HG02610 (cell line): ENCODE measurements around the gene ATP10D.
"Not testable (repeated sequence)": the region's sequence is repeated elsewhere in the genome, so short reads cannot be mapped to it uniquely, and the experiment has no call there.

Source experiments
- ATAC-seq: cut with Tn5 transposase; IDR thresholded peaks from one replicate; pipeline ENCODE4 v1.9.1; 2021; ENCODE audit warnings: mild to moderate bottlenecking, moderate library complexity; ENCODE audit not compliant: unreplicated experiment

ATP10D gene

GRCh38 chr4:47486727-47487126 is 1.7 kb downstream of the ATP10D start:
- ATAC-seq, result not testable (repeated sequence)

- no peak for ATAC-seq
Measured at GRCh38 chr4:47488706-47489105, 3.6 kb downstream of the ATP10D start.

DNA sequence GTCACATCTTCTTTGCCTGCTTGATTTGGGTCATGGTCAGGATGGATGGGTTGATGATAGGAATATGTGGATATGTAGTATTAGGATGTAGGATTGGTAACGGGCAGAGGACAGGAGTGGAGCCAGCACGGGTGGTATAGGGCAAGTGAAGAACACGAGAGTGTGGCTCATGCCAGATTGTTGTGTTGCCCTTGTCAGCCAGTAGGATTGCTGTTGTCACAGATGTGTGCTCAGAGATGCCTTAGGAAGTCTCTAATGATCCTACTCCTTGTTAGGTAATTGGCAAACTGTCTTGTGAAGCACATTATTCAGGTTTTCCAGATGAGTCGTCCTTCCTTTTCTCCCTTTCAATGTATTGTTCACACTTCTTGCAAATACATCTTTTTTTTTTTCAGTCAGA is 5.5 kb downstream of the ATP10D start:
- peak; percentile 45 for ATAC-seq

GRCh38 chr4:47493238-47494123 is 8.4 kb downstream of the ATP10D start:
- peak; percentile 78 for ATAC-seq

GRCh38 chr4:47494124-47494430 is 9.0 kb downstream of the ATP10D start:
- ATAC-seq, result peak; percentile 29

- ATAC-seq, result peak; percentile 70
Measured at GRCh38 chr4:47498899-47499298, 13.8 kb downstream of the ATP10D start.

DNA sequence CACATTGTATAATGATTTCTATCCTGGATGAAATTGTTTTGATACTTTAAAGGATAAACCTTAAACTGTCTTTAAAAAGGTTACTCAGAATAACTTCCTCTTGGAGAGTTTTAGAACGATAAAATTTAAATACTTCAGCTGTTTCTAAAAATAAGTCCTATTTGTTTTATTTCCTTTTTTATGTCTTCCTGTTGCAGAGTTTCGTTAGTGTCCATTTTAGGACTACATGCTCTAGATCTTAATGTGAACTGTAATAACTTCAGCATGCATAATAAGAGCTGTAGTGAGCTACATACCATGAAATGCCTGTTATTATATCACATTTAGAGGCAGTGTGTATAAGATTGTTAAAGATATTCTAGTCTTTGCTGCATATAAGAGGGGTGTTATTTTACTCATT is 14.6 kb downstream of the ATP10D start:
- peak; percentile 29 for ATAC-seq

DNA sequence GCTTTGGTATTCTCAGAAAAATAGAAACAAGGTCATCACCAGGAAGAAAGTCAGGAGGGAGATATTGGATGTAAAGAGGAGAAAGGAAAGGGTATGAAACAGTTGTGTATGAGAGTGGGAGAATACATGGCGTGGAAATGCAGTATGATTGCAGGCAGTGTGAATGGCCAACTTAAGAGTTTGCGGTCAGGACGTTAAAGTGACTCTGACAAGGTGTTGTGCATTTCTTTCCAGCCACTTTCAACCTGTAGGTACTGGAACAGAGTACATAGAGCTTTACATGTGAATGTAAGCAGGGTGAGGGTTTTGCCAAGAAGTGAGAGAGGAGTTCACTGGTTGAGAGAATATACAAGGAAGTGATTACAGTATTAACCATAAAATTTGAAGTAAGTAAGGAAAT is 15.7 kb downstream of the ATP10D start:
- no peak for ATAC-seq

GRCh38 chr4:47505147-47505546 is 20.1 kb downstream of the ATP10D start:
- ATAC-seq, result no peak

GRCh38 chr4:47505666-47506065 is 20.6 kb downstream of the ATP10D start:
- no peak for ATAC-seq

DNA sequence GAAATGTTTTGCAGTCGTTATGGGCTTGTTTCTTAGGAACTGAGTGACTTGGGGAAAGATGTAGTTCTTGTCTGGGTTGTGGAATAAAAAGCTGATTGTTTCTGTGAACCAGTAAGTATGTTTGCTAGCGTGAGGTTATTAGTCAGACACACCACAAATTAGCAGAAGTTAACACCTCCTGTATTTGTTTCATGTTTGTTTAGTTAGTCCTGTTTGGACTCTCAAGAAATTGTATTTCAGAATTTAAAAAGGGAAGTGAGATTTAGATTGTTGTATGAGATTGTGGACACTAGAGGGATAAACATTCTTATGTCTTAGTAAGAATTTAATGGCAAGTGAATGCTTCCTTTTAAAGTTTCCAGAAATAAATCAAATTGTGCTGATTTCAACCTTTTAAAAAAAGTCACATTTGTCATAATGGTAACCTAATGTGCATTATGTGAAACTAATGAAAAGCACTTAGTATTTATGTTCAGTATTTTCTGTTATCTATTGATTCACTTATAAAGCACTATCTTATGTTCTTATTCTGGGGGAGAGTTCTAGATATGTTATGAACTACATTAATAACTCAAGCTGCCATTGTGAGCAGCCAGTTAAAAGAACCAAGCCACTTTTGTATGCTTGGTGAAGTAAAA is 25.6 kb downstream of the ATP10D start:
- peak; percentile 97 for ATAC-seq

DNA sequence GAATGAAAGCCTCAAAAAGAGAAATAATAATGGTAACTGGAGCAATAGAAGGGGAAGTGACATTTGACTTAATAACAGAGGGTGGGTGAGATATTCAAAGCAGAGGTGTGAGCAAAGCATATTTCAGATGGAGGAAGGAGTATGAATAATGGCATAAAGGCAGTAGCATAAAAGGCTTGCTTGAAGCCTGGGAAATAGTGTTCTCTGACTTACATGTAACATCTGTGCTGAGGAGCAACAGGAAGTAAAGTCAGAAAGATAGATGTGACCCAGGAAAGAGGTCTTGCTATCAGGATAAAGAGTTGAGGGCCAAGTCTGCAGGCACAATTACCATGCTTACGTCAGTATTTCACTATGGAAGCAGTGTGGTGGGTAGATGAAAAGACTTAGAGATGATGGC is 28.4 kb downstream of the ATP10D start:
- ATAC-seq, result no peak

- peak; percentile 100 for ATAC-seq
Measured at GRCh38 chr4:47519239-47519883, 34.3 kb downstream of the ATP10D start.

- no peak for ATAC-seq
Measured at GRCh38 chr4:47525154-47525819, 40.2 kb downstream of the ATP10D start.

DNA sequence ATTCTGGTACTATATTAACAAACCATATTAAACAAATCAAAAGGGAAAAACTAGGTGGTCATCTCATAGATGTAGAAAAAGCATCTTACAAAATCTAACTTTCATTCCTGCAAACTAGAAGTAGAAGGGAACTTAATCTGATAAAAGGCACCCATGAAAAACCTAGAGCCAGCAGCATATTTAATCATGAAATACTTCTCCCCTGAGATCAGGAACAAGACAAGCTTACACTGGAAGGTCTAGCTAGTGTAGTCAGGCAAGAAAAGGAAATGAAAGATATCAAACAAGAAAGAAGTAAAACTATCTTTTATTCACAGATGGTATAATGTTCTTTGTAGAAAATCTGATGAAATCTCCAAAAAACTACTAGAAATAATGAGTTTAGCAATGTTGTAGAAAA is 41.2 kb downstream of the ATP10D start:
- ATAC-seq, result no peak

GRCh38 chr4:47528646-47529045 is 43.6 kb downstream of the ATP10D start:
- not testable (repeated sequence) for ATAC-seq

DNA sequence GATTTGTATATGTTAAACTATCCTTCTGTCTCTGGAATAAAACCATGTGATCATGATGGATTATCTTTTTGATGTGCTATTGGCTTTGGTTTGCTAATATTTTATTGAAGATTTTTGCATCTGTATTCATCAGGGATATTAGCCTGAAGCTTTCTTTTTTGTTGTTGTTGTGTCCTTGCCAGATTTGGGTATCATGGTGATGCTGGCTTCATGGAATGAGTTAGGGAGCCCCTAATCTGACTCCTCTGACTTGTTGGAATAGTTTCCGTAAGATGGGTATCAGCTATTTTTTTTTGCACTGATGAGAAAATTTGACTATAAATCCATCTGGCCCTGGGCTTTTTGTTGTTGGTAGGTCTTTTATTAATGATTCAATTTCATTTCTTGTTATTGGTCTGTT is 45.7 kb downstream of the ATP10D start:
- no peak for ATAC-seq

DNA sequence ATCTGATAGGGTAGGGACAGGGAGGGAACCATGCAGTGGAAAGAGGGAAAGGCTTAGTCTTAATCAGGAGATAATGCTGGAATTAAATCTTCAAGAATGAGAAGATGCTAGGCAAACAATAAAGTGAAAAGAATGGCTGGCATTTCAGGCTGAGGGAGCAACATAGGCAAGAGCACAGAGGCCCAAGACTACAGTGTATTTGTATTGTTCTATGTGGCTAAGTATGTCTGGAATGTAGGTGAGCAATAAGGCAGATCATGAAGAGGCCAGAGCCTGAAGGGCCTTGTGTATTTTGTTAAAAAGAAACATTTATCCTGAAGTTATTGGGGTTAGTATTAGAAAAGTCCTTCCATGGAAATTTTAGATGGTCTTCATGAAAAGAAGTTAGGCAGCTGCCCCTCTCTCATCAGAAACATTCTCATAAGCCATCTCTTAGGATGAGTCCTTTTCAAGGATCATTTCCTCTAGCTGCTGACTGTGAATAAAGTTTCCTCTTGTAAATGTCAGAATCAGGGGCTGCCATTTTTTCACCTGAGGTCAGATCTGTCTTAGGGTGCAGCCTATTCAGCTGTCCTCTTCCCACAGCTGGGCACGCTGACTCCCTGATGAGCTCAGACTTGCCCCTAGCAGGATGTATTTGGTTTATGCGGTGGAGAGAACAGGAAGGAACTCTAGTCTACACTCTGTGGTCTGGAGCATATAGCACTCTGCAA is 46.3 kb downstream of the ATP10D start:
- ATAC-seq, result peak; percentile 98

DNA sequence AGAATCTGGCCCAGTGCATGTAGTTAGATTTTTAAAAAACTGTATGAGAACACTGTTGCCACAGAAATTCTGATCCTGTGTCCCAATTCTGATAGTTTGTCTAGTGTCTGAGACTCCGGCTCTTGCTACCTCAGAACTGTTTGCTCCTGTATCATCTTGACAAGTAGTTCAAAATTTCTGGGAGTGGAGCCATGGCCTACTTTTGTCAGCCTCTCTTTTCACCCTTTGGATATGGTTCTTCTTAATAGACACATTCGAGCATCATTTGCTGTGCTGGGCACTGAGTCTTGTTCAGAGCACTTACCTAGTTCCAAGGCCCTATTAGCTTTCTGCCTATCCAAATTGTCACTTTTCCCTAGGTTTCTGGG is 46.9 kb downstream of the ATP10D start:
- no peak for ATAC-seq

GRCh38 chr4:47532658-47533057 is 47.6 kb downstream of the ATP10D start:
- ATAC-seq, result no peak
